C4-2B (cell line): ENCODE measurements around the gene FAM43B.

ENCODE experiments used
- H3K27ac ChIP-seq: fragments of 450-650 bp; 2 replicates; pipeline ENCODE4 v1.5.1; 2017
- ZFX ChIP-seq: fragments of 450-650 bp; IDR thresholded peaks from 2 replicates; pipeline ENCODE4 v1.6.1; 2017
- TF ChIP-seq, protein P1 (sequence below): fragments of 450-650 bp; conservative IDR thresholded peaks from 2 replicates; pipeline ENCODE4 v1.5.1; 2017; ENCODE audit warnings: mild to moderate bottlenecking

Gene FAM43B

DNA sequence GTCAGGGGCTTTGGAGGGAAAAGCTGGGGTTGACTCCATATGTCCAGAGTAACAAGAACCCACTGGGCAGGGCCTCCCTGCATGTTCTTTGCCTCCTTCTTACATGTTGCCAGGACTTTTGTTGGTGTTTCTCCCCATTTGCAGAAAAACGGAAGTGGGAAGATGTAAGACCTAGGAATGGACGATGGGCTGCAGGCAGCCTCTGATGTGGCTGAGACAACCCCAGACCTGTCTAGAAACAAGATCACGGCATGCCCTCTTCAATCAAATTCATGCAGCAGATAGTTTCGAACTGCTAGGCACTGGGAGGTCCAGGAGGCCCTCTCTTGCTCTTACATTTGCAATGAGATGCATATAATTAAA, 3.4 kb downstream of the FAM43B start:
- no peak for TF ChIP-seq ZFX
- TF ChIP-seq, protein P1, sequence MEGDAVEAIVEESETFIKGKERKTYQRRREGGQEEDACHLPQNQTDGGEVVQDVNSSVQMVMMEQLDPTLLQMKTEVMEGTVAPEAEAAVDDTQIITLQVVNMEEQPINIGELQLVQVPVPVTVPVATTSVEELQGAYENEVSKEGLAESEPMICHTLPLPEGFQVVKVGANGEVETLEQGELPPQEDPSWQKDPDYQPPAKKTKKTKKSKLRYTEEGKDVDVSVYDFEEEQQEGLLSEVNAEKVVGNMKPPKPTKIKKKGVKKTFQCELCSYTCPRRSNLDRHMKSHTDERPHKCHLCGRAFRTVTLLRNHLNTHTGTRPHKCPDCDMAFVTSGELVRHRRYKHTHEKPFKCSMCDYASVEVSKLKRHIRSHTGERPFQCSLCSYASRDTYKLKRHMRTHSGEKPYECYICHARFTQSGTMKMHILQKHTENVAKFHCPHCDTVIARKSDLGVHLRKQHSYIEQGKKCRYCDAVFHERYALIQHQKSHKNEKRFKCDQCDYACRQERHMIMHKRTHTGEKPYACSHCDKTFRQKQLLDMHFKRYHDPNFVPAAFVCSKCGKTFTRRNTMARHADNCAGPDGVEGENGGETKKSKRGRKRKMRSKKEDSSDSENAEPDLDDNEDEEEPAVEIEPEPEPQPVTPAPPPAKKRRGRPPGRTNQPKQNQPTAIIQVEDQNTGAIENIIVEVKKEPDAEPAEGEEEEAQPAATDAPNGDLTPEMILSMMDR = no peak
- H3K27ac ChIP-seq = no peak overlapping the region

DNA sequence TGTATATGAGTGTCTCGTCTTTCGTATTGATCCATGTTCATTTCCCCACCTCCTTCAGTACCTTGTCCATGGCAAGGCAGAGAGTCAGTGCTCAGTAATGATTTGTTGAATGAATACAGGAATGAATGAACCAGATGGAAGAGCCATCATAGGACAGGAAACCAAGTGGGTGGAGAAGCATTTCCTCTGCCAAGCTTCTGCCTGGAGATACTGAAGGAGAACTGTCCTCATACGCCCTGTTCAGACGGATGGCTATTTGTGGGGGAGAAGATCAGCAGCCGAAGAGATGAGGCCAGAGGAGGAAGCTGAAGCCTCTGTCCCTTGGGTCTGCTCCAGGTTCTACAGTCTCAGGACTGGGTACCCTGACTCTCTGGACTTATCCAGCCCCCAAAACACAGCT, 5.8 kb downstream of the FAM43B start:
- H3K27ac ChIP-seq = no peak overlapping the region
- TF ChIP-seq, protein P1 = no peak
- no peak for TF ChIP-seq ZFX

DNA sequence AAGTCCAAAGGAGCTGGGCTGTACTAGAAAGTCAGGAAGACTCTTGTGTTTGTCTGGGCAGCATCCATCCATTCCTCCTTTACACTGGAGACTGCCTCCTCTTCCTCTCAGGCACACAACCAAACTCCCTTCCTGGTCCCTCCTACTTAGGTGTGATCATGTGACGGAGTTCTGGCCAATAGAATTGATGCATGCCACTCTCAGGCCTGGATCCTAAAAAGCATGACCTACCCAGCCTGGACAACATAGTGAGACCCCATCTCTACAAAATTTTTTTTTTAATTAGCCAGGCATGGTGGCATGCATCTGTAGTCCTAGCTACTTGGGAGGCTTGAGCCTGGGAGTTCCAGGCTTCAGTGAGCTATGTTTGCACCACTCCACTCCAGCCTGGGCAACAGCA, 8.6 kb downstream of the FAM43B start:
- TF ChIP-seq, protein P1 = no peak
- no peak for TF ChIP-seq ZFX

DNA sequence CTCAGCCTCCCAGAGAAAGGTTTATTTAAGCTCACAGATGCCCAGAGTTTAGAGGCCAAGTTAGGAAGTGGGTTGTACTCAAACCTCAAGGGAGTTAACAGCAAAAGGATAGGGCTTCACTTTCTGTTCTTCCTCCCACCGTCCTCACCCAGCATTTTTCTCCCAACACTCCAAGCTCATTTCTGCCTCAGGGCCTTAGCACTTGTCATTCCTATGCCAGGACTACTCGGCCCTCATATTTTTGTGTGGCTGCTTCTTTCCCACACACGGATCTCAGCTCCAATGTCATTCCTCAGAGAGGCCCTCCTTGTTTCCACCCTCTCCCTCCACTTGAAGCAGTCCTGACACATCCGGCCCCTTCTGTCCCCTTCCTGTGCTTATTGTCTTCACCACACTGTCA, 12.9 kb downstream of the FAM43B start:
- no peak overlapping the region for H3K27ac ChIP-seq
- TF ChIP-seq ZFX = no peak
- TF ChIP-seq, protein P1 = no peak

More for the DNA sequence above, 8.6 kb downstream of the FAM43B start:
- no peak overlapping the region for H3K27ac ChIP-seq

DNA sequence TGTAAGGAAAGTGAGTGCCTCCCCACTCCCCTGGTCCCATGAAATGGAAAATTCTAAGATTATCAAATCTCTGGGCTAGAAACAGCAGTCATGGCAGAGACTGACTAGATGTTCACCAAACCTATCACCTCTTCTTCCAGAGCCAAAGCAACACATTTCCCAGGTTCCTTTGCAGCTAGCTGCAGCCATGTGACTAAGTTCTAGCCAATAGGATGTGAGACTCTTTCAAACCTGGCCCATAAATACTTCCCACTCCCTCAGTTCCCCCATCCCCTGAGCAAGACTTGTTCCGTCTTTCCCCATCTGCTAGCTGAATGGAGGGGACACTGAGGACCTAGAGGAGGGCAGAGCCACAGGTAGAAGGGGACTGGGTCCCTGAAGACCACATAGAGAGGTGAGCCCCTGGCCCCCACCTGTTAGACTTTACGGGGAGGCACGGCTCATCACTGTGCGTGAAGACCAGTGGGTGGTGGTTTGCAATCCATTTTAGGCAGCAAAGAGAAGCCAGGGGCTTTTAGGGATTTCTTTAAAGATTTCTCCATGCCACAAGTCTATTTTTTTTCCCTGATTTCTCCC, 17.2 kb downstream of the FAM43B start:
- TF ChIP-seq ZFX = no peak
- TF ChIP-seq, protein P1 = no peak
- H3K27ac ChIP-seq = no peak overlapping the region

DNA sequence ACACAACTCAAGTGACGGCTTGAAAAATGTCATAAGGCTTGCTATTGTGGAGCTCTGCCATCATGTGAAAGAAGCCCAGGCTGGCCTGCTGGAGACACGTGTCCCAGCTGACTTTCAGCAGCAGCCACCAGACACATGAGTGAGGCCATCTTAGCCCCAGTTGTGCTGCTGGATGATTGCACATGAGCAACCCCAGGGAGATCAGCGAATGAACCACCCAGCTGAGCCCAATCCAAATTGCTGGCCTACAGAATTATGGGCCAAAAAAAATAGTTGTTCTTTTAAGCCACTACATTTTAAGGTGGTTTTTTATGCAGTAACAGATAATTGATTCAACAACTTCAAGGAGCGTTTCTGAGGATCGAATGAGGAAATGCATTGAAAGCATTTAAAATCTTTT, 19.1 kb downstream of the FAM43B start:
- H3K27ac ChIP-seq = no peak overlapping the region
- TF ChIP-seq, protein P1 = no peak
- TF ChIP-seq ZFX = no peak

DNA sequence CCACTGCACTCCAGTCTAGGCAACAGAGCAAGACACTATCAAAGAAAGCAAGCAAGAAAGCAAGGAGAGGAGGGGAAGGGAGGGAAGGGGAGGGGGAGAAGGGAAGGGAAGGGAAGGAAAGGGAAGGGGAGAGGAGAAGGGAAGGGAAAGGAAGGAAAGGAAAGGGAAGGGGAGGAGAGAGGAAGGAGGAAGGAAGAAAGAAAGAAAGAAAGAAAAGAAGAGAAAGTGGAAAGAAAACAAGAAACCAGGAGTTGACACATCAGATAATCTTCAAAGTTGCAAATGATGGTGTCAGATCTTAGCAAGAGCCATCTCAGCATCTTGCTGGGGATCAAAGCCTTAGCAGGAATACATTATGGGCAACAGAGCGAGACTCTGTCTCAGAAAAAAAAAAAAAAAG, 21.6 kb downstream of the FAM43B start:
- TF ChIP-seq, protein P1 = no peak
- no peak for TF ChIP-seq ZFX
- H3K27ac ChIP-seq = no peak overlapping the region
